ENCODE measurements around the gene GPATCH2L. TPM values are rescaled to one million over a fixed set of nuclear protein-coding genes. Genes with fewer than 3 reads are reported as not detected.

Gene GPATCH2L
- total and polyA plus RNA-seq, 8 donors: 2.2 to 96.5 (median 22.9) TPM

DNA sequence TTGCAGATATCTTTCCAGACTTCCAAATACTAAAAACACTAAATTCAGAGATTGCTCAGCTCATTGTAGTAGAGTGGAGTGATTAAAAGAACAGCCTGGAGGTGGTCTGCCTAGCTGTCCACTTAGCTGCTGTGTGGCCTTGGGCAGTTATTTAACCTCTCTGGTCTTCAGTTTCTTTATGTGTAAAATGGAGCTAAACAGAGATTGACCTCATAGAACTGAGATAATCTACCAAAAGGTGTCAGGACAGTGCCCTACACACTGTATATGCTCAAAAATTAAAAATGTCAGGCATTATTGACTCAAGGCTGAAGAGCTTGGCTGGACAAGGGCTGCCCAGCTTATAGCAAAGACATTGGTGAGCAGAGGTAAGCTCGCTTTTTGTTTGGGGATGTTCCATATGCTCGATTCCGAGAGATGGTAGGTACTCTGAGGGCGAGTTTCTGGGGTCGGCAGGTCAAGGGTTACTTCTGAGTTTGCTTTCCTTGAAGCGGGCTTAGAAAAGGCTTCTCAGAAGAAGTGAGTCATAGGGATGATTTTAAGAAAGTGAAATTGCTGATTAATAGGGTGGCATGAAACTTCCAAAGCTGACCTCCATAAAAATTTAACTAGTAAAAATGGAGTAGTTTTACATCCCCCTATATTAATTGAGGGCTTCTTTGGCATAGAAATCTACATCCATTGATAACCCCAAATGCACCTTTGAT lies 107.5 kb downstream of the GPATCH2L start:
- Histone ChIP-seq H3K9me3 (no peaks in the 10 kb centered on the region), H3K27ac (no peak overlapping the region), H3K36me3 (no peaks in the 10 kb centered on the region), H3K4me1 (no peaks in the 10 kb centered on the region), H3K4me3 (no peak overlapping the region), H3K27me3 (no peaks in the 10 kb centered on the region)
- intact Hi-C loops (cut with DNase I; ENCODE audit: low total_unique reads): no loop called here
- 68 to 81% (median 78%) methylated on average over 6 of the region's 6 CpGs for WGBS, 5 donors
- no peak for TF ChIP-seq POLR2A (IDR thresholded peaks at IDR 0.05)
- TF ChIP-seq, protein P1, sequence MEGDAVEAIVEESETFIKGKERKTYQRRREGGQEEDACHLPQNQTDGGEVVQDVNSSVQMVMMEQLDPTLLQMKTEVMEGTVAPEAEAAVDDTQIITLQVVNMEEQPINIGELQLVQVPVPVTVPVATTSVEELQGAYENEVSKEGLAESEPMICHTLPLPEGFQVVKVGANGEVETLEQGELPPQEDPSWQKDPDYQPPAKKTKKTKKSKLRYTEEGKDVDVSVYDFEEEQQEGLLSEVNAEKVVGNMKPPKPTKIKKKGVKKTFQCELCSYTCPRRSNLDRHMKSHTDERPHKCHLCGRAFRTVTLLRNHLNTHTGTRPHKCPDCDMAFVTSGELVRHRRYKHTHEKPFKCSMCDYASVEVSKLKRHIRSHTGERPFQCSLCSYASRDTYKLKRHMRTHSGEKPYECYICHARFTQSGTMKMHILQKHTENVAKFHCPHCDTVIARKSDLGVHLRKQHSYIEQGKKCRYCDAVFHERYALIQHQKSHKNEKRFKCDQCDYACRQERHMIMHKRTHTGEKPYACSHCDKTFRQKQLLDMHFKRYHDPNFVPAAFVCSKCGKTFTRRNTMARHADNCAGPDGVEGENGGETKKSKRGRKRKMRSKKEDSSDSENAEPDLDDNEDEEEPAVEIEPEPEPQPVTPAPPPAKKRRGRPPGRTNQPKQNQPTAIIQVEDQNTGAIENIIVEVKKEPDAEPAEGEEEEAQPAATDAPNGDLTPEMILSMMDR (IDR thresholded peaks at IDR 0.05): no peak
- TF ChIP-seq EP300 (IDR thresholded peaks at IDR 0.05): no peak
- no peak for TF ChIP-seq POLR2AphosphoS5 (IDR thresholded peaks at IDR 0.05)
- DNase-seq: no peak

DNA sequence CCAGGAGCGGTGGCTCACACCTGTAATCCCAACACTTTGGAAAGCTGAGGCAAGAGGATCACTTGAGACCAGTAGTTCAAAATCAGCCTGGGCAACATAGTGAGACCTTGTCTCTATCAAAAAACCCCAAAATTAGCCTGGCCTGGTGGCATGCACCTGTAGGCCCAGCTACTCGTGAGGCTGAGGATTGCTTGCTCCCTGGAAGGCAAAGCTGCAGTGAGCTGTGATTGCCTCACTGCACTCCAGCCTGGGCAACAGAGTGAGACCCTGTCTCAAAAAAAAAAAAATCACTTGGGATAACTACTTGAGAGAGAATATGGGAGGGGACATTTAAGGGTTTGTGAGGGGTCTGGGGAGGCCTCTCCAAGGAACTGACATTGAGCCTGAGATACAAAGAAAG lies 109.0 kb downstream of the GPATCH2L start:
- Histone ChIP-seq H3K27ac (no peak overlapping the region), H3K4me3 (no peak overlapping the region), H3K9me3 (no peaks in the 10 kb centered on the region), H3K36me3 (no peaks in the 10 kb centered on the region), H3K27me3 (peaks cover 0 to 6% (median 0%) of the 10 kb centered on the region in 3 donors), H3K4me1 (no peaks in the 10 kb centered on the region)
- intact Hi-C loops (cut with DNase I; ENCODE audit: low total_unique reads): no loop called here
- 31 to 100% (median 63%) methylated on average over 2 of the region's 2 CpGs for WGBS, 5 donors
- TF ChIP-seq EP300 (IDR thresholded peaks at IDR 0.05): no peak
- no peak for TF ChIP-seq POLR2A (IDR thresholded peaks at IDR 0.05)
- no peak for TF ChIP-seq POLR2AphosphoS5 (IDR thresholded peaks at IDR 0.05)
- TF ChIP-seq, protein P1 (IDR thresholded peaks at IDR 0.05): no peak
- no peak for DNase-seq

DNA sequence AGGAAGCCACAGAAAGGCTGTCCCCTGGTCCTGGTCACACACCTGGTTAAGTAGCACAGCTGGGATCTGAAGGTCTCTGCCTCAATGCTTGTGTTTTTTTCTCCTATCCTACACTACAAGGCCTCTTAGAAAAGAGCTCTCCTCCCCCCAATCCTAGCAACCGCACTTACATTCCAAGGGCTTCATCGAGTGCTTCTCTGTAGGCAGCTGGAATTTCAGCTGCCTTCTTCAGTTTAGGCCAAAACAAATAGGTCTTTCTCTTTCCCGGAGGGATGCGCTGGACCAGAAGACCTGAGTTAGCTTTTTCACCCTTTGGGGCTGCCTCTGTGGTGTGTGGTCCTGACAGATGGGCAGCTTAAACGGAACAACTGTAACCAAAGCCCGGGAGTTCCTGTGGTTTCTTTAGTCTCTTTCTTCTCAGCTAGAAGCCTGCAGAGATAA lies 109.7 kb downstream of the GPATCH2L start:
- intact Hi-C loops (cut with DNase I; ENCODE audit: low total_unique reads): no loop called here

DNA sequence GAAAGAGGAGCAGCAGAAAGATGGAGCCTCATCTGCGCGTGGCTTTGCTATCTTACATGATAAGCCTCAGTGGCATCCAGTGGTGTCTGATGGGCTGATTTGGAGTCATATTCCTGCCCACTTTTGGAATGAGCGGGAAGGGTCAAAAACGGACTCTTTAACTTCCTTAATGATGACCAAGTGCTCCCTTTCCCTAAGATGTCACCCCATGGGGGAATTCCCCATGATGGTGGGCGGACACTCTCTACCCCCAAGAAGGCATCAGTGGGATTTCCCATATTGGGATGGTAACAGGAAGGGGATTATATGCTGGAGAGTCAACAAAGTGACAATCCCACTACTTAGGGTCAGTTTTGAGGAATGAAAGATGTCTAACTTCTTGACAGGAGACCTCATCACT lies 110.9 kb downstream of the GPATCH2L start:
- intact Hi-C loops (cut with DNase I; ENCODE audit: low total_unique reads): no loop called here
- no peaks in the 10 kb centered on the region for H3K36me3 ChIP-seq
- H3K4me3 ChIP-seq: no peak overlapping the region
- no peak overlapping the region for H3K27ac ChIP-seq
- peaks cover 0 to 7% (median 3%) of the 10 kb centered on the region in 4 donors for H3K4me1 ChIP-seq
- H3K9me3 ChIP-seq: no peaks in the 10 kb centered on the region
- H3K27me3 ChIP-seq: peaks cover 0 to 6% (median 0%) of the 10 kb centered on the region in 3 donors
- 92 to 95% (median 93%) methylated on average over 5 of the region's 5 CpGs for WGBS, 5 donors
- TF ChIP-seq EP300 (IDR thresholded peaks at IDR 0.05) (no peak), POLR2A (IDR thresholded peaks at IDR 0.05) (no peak), POLR2AphosphoS5 (IDR thresholded peaks at IDR 0.05) (no peak)
- TF ChIP-seq, protein P1 (IDR thresholded peaks at IDR 0.05): no peak
- DNase-seq: no peak

More for the DNA sequence above, 109.7 kb downstream of the GPATCH2L start:
- peaks cover 0 to 6% (median 0%) of the 10 kb centered on the region in 3 donors for H3K27me3 ChIP-seq
- no peak for DNase-seq
- no peak for TF ChIP-seq POLR2AphosphoS5 (IDR thresholded peaks at IDR 0.05)
- TF ChIP-seq, protein P1 (IDR thresholded peaks at IDR 0.05): no peak
- TF ChIP-seq POLR2A (IDR thresholded peaks at IDR 0.05): no peak
- no peak for TF ChIP-seq EP300 (IDR thresholded peaks at IDR 0.05)
- no peak overlapping the region for H3K4me3 ChIP-seq
- H3K4me1 ChIP-seq: no peaks in the 10 kb centered on the region
- WGBS, 5 donors: 28 to 48% (median 33%) methylated on average over 6 of the region's 6 CpGs
- H3K9me3 ChIP-seq: no peaks in the 10 kb centered on the region
- no peaks in the 10 kb centered on the region for H3K36me3 ChIP-seq
- H3K27ac ChIP-seq: no peak overlapping the region

Other genes starting within 250 kb of the GPATCH2L start
- gene TGFB3, start 169.9 kb upstream of the GPATCH2L start, total RNA-seq: 10 to 100 TPM in 2 of 5 donors, 1 to 10 TPM in 2, not detected in 1; 2.0 to 24.6 (median 13.9) TPM
- gene TGFB3, start 169.9 kb upstream of the GPATCH2L start, polyA plus RNA-seq: 10 to 100 TPM in 2 of 3 donors, 1 to 10 TPM in 1; 5.7 to 17.6 (median 13.9) TPM
- 100 to 1,000 TPM in 1 of 5 donors, 10 to 100 TPM in 3, 1 to 10 TPM in 1; 7.6 to 129 (median 37.8) TPM for gene IFT43, start 166.2 kb upstream of the GPATCH2L start, total RNA-seq
- gene IFT43, start 166.2 kb upstream of the GPATCH2L start, polyA plus RNA-seq: 10 to 100 TPM; 33.0 to 47.0 (median 44.1) TPM
- gene ESRRB, start 224.2 kb downstream of the GPATCH2L start, total RNA-seq: 1 to 10 TPM in 2 of 5 donors, under 1 TPM in 1, not detected in 2; 0.58 to 4.0 (median 2.6) TPM
- 1 to 10 TPM; 3.7 to 4.6 (median 4.5) TPM for gene ESRRB, start 224.2 kb downstream of the GPATCH2L start, polyA plus RNA-seq

All from stomach (tissue), 9 donors.